GM18511 (cell line): Measurements from ENCODE around the gene STX1B.
"Not testable (repeated sequence)": the region's sequence is repeated elsewhere in the genome, so short reads cannot be mapped to it uniquely, and the experiment has no call there.

ENCODE experiments used
- ATAC-seq: cut with Tn5 transposase; IDR thresholded peaks from one replicate; pipeline ENCODE4 v1.9.1; 2021; ENCODE audit warnings: mild to moderate bottlenecking, moderate library complexity; ENCODE audit not compliant: unreplicated experiment

The STX1B gene

DNA sequence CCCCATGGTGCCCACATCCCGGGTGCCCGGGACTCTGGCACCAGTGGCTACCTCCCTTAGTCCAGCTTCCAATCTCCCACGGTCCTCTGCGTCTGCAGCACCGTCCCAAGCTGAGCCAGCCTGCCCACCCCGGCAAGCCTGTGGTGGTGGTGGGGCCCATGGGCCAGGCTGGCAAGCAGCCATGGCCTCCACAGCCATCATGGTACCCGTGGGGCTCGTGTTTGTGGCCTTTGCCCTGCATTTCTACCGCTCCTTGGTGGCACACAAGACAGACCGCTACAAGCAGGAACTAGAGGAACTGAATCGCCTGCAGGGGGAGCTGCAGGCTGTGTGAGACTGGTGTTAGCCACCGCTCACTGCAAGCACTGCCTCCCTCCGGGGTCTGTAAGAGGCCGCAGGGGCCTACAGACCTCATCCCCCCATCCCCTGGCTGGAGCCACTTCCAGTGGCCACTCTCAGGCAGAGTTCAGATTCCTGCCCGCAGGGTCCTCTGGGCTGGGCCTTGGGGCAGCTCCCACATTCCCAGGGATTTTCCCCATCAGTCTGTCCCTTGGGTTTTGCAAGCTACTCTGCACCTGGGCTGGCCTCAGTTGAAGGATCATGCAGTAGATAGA is 56.8 kb downstream of the STX1B start:
- no peak for ATAC-seq

DNA sequence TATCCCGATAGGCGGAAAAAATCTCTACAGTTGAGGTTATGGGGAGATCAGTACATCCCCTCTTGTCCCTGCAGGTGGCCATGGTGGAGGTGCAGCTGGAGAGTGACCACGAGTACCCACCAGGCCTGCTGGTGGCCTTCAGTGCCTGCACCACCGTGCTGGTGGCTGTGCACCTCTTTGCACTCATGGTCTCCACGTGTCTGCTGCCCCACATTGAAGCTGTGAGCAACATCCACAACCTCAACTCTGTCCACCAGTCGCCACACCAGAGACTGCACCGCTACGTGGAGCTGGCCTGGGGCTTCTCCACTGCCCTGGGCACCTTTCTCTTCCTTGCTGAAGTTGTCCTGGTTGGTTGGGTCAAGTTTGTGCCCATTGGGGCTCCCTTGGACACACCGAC is 57.3 kb downstream of the STX1B start:
- ATAC-seq = no peak

DNA sequence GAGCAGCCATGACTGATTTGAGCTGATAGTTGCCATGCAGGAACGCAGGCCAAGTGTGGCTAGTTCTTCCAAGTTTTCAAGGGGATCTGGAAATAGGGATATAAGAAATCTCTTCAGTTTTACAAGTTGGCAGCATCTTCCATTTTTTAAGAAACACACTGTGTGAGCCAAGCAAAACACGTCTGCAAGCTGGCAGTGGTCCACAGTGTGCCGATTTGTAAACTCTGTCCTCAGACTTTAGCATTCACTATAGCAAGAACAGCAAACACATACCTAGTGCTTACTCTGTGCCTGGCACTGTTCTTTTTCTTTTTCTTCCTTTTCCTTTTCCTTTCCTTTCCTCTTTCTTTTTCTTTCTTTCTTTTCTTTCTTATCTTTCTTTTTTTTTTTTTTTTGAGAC is 58.7 kb downstream of the STX1B start:
- ATAC-seq = no peak

DNA sequence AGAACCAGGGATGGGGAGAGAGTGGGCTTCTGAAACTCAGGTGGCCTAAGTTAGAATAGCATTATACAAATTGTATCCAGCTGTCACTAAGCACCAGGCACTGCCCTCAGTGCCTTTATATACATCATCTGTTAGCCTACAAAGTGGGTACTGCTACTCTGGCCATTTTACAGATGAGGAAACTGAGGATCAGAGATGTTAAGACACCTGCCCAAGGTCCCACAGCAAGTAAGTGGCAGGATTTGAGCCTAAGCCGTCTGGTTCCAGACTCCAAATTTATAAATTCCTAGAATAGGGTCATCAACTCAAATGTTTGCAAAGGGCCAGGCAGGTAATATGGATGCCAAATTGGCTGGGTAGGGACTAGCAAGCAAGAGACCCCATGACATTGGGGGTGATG is 59.2 kb downstream of the STX1B start:
- ATAC-seq = no peak

DNA sequence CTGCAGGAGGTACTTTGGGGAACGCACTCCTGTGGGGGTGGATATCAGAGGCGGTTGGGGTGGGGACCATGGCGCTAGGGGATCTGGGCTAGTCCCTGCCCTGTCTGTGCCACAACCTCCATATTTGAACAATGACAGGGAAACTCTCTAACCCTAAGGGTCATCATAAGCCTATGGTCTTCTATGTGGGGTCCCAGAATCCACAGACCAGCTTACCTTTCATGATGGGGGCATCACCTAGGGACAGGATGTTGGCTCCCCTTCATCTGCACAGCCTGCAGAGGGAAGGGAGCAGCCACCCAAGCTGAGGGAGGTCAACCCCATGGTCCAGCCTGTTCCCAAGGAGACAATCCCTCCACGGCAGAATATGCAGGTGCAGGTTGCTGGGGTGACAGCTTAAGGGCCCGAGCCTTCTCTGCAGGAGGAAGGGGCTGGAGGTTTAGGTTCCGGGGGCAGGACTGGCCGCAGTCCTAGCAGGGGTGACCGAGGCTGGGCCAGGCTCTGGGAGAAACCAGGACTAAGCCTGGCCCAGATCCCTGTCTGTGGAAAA is 59.8 kb downstream of the STX1B start:
- ATAC-seq = no peak

DNA sequence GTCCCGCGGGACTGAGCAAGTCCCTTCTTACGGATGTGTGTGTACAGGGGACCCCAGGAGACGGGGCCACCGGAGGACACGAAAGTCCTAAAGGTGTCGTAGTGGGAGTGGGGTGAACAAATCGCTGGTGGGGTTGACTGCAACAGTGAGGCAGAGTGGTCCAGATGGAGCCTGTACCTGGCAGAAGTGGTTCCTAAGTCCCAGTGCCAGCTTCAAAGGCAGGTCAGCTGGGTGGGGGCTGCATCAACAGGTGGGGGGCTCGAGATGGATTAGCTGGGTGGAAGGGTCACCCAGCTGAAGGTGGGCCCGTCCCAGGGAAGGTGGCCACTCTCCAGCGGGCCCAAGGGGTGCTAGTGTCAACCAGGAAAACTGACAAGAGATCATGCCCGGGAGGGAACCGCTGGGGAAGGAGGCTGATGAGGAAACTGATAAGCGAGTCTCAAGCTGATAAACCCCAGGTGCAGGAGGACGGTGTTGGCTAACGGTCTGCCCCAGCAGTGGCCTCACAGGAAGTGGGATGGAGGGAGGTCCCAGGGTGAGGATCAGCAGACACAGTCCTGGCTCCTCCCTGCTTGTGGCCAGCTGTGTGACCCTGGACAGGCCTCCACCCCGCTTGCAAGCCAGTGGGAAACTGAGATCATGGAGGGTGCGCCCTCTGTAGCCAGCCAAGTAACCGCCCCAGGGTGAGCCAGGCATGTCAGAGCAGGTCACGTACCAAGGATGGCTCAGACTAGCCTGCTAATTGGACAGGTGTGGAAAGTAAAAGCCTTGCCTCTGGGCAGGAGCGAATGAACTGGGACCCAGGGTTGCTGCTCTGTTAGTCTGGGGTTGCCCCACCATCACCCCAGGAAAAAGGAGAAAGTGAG is 60.6 kb downstream of the STX1B start:
- ATAC-seq = peak; percentile 66

DNA sequence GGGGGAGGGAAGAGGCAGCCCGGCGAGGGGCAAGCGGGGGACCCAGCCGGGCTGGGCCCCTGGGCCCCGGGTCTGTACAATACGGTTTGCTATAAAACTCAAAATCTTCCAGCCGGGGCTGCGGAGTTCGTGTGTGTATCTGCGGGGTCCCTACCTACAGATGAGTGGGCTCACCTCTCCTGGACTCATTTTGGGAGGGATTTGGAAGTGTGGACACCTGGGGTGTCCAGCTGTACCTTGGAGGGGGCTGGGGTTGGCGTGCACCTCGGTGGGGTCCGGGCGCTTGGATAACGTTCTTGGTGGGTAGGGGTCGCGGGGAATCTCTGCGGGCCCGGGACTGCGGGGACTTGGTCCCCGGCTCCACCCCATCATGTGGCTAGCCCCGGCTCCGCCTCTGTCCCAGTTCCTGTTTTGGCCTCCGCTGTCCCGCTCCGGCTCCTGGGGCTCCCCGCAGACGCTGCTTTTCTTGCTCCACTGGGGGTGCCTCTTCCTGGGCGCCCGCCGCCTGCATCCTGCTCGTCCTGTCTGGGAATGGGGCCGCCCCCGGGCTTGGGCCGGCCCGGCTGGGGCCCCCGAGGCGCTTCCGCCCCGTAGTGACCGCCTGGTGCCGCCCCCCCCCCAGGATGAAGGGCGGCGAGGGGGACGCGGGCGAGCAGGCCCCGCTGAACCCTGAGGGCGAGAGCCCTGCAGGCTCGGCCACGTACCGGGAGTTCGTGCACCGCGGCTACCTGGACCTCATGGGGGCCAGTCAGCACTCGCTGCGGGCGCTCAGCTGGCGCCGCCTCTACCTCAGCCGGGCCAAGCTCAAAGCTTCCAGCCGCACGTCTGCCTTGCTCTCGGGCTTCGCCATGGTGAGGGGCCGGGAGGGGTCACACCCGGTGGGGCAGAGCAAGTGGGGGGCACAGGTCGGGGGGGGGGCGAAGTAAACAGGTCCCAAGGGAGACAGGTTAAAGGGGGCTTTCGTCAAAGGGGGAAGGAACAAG is 61.5 kb downstream of the STX1B start, which contains the start of gene ORAI3:
Gene ORAI3, plus strand, starts transcription at position 402 of the 983 bp plus-strand sequence. Its CDS starts 222 bp downstream, at position 624.
- ATAC-seq = peak; percentile 62

DNA sequence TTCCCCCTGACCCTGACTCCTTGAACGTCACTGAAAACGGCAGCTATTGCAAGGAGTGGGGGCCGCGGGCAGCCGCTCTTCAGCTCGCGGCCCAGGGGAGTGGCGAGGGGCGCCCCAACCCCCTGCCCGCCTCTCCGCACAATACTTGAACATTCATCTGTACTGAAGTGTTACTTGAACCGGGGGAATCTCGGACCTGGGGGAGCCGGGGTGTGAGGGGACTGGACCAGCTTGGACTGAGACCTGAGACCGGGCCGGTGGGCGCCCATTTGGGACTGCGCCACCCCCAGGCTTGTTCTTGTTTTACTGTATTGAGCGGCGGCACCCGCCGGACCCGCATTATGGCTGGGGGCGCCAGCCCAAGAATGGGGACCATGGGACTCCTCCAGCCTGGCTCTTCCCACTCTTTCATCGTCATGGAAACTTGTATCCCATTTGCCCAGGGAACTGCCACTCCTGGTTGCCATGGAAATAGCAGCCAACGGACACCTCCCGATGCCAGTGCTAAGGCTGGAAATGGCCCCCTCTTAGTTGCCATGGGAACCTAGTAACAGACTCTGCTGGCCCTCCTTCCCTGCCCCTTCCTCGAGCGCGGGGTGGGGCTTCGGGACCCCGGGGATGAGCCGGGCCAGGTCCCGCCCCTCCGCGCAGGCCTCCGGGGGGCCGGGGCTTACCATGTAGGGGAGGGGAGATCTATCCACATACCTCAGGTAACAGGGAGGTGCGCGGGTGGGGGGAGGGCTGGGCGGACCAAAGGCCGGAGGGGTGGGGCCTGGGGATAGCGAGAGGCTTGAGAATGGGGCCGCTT is 62.4 kb downstream of the STX1B start:
- ATAC-seq = peak; percentile 12

DNA sequence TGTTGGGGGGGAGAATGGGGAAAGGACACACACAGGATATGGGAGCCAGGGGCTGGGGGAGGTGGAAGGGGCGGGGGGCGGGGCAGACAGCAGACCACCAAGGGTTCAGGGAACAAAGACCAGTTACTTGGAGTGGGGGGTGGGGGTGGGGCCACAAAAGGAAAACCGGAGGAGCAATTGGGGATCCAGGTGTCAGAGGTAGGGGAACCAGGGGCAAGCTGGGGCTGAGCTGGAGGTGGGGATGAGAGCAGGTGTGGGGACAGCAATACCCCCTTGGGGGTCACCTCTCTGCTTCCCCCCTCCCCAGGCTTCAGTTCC is 62.9 kb downstream of the STX1B start:
- no peak for ATAC-seq

DNA sequence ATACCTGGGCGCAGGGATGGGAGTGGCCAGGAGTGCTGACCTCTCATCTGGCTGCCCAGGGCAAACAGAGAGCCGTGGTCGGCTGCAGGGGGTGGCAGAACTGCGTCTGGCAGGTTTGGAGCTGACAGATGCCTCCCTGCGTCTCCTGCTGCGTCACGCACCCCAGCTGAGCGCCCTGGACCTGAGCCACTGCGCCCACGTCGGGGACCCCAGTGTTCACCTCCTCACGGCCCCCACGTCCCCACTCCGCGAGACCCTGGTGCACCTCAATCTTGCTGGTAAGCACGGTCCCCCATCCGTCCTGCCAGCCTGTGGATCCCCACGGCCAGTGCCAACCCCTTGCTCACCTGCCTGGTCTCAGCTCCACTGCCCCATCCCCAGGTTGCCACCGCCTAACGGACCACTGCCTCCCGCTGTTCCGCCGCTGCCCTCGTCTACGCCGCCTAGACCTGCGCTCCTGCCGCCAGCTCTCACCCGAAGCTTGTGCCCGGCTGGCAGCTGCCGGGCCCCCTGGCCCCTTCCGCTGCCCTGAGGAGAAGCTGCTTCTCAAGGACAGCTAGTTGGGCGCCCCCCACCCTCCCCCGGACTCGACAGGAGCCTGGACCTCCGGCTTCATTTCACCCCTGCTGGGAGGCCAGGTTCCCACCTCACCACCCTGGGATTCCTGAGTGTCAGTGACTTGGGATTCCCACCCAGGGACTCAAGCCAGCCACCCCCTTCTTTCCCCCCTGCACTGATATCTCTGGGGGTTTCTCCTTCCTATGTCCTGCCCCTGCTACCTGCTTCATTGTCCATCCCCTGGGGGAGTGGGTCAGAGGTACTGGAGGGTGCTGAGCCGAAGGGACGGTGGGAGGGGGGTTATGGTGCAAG is 63.5 kb downstream of the STX1B start:
- no peak for ATAC-seq

DNA sequence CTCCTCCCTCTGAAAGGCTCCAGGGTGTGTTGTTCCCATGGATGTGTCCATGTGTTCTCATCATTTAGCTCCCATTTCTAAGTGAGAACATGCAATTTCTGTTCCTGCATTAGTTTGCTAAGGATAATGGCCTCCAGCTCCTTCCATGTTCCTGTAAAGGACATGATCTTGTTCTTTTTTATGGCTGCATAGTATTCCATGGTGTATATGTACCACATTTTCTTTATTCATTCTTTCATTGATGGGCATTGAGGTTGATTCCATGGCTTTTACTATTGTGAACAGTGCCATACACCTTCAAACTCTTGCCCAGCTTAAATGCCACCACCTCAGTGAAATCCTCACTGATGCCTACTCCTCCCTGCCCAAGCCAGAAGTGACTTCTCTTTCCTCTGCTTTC is 66.1 kb downstream of the STX1B start:
- no peak for ATAC-seq

DNA sequence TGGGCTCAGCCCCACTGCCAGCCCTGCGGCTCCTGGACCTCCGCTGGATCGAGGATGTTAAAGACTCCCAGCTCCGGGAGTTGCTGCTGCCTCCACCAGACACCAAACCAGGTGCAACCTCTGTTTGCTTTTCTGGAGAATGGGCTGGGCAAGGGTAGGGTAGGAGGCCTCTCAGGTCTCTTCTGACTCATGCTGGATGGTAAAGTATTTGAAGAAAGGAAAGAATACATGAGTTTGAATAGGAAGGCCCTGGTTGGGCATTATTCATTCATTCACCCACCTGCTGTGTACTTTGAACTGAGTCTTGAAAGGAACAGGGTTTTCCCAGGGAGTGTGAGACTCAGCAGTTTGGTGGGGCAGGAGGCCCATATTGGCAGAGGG is 68.0 kb downstream of the STX1B start:
- ATAC-seq = no peak

DNA sequence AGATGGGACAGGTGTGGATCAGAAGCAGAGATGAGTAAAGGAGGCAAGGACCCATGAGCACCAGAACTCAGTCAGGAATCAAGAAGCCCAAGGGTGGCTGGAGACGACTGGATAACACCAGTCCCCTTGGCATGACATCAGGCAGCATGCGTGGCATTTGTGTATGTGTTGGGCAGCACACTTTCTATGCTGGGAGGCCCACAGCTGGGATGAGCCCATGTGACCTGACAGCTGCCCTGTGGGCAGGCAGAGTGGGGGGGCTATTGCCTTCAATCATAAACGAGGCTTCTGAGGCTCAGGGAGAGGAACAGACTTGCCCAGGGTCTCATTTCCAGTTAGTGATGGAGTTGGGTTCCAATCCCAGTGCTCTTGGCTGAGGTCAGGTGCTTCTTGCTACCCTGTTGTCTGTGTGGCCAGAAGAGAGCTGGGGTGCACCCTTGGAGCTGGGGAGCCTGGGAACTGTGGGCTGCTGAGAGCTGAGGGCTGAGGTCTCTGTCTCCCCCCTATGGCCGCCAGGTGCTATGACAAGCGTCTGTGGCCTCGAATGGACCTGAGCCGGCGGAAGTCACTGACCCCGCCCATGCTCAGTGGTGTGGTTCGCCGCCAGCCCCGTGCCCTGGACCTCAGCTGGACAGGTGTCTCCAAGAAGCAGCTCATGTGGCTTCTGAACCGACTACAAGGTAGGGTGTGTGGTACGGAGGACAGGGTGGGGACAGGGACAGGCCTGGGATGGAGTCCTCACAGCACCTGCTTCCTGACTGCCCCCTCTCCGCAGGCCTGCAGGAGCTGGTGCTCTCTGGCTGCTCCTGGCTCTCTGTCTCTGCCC is 68.6 kb downstream of the STX1B start:
- peak; percentile 96 for ATAC-seq

DNA sequence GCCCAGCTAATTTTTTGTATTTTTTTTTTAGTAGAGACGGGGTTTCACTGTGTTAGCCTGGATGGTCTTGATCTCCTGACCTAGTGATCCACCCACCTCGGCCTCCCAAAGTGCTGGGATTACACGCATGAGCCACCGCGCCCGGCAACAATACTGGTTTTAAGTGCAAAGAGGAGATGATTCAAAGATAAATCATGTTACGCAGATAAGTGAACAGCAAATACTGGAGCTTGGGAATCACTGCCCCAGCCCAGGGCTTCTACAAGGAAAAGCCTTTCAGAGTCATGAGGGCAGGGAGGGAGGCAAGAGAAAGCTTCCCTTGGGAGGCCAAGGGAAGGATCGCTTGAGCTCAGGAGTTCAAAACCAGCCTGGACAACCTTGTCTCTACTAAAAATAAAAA is 70.9 kb downstream of the STX1B start:
- ATAC-seq = not testable (repeated sequence)
